Common myeloid progenitor, CD34-positive (primary cell): ENCODE data around the gene BEGAIN.

Experiments used
- CTCF ChIA-PET: fragments of 350-600 bp; sonication (Branson Sonifier 250); formaldehyde crosslinking; loops from one replicate; lab custom pipeline; 2021; ENCODE audit warnings: antibody characterized with exemption; lab: Charles Lee
- POLR2A ChIA-PET: fragments of 350-600 bp; sonication (Branson Sonifier 250); formaldehyde crosslinking; loops from one replicate; lab custom pipeline; 2021; ENCODE audit warnings: antibody characterized with exemption; lab: Charles Lee
- DNase-seq, 3 donors: peaks; one replicate each; pipeline versions ENCODE4 v3.0.0 to v3.0.0-alpha.2; 2013
- H3K27ac ChIP-seq, 2 experiments: 1 replicate in 1 of 2; 2 replicates in 1 of 2; pipeline ENCODE4 v1.7.0; 2013; ENCODE audit warnings: inconsistent platforms in 2 of 2, low read length in 2 of 2, mild to moderate bottlenecking in 2 of 2, low read depth in 1 of 2, moderate library complexity in 1 of 2; ENCODE audit not compliant: severe bottlenecking in 2 of 2, insufficient read depth in 1 of 2, poor library complexity in 1 of 2
- H3K27me3 ChIP-seq, 5 experiments: replicated peaks in 2 of 5; 1 replicate in 3 of 5; 2 replicates in 2 of 5; pipeline versions ENCODE4 v1.6.1 to v1.7.0; 2013; ENCODE audit warnings: low read length in 4 of 5, mild to moderate bottlenecking in 2 of 5, moderate library complexity in 2 of 5, inconsistent platforms in 1 of 5; ENCODE audit not compliant: insufficient read depth in 5 of 5, control insufficient read depth in 4 of 5
- H3K36me3 ChIP-seq, 4 experiments: 1 replicate in 2 of 4; 2 replicates in 2 of 4; pipeline versions ENCODE4 v1.6.1 to v1.7.0; 2013; ENCODE audit warnings: low read length in 3 of 4, control low read depth in 1 of 4, mild to moderate bottlenecking in 1 of 4; ENCODE audit not compliant: control insufficient read depth in 4 of 4, insufficient read depth in 4 of 4
- H3K4me1 ChIP-seq, 4 experiments: 1 replicate in 3 of 4; 2 replicates in 1 of 4; pipeline versions ENCODE4 v1.6.1 to v1.7.1; 2013; ENCODE audit warnings: low read length in 3 of 4, mild to moderate bottlenecking in 3 of 4, control low read depth in 1 of 4, inconsistent platforms in 1 of 4, moderate library complexity in 1 of 4; ENCODE audit not compliant: control insufficient read depth in 4 of 4, insufficient read depth in 4 of 4; ENCODE audit errors: control extremely low read depth in 1 of 4
- H3K4me3 ChIP-seq, 7 experiments: 1 replicate in 4 of 7; 2 replicates in 3 of 7; pipeline versions ENCODE4 v1.5.1 to v1.7.0; 2013; ENCODE audit warnings: mild to moderate bottlenecking in 7 of 7, low read length in 6 of 7, moderate library complexity in 6 of 7, inconsistent platforms in 2 of 7, low read depth in 2 of 7, control low read depth in 1 of 7; ENCODE audit not compliant: insufficient read depth in 4 of 7, control insufficient read depth in 1 of 7; ENCODE audit errors: extremely low read depth in 1 of 7
- H3K9me3 ChIP-seq, 5 experiments: 1 replicate in 4 of 5; 2 replicates in 1 of 5; pipeline versions ENCODE4 v1.6.1 to v1.7.1; 2013; ENCODE audit warnings: low read length in 4 of 5, mild to moderate bottlenecking in 2 of 5, inconsistent platforms in 1 of 5, low read depth in 1 of 5, moderate library complexity in 1 of 5; ENCODE audit not compliant: control insufficient read depth in 4 of 5, insufficient read depth in 2 of 5; ENCODE audit errors: control extremely low read depth in 1 of 5
- WGBS: methylation state at CpG from one replicate; pipeline ENCODE4 v1.1.5; 2013; ENCODE audit not compliant: insufficient coverage; 5-methylcytosine and 5-hydroxymethylcytosine counted together

Gene BEGAIN

DNA sequence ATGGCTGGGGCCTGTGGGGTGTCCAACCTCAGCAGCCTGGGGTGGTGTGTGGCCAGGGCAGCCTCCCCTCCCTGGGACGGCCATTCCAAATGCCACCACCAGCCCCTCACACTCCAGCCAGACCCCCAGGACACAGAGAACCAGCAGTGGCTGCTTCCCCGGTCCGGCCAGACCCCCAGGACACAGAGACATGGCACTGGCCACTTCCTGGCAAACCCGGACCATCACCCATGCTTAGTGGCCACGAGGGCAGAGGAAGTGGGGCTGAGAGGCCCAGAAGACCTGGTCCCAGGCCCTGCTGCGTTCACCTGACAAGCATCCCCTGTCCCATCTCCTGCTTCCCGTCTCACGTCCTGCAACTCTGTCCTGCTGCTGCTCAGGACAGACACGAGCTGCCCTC, 26.7 kb downstream of the BEGAIN start:
- ChIA-PET CTCF (no interaction called here), POLR2A (no interaction called here)
- Histone ChIP-seq H3K27me3 (peaks cover 0 to 7% (median 0%) of the 10 kb centered on the region in 5 experiments), H3K4me1 (no peaks in the 10 kb centered on the region), H3K9me3 (no peaks in the 10 kb centered on the region), H3K4me3 (no peak overlapping the region), H3K36me3 (no peaks in the 10 kb centered on the region), H3K27ac (no peak overlapping the region)
- DNase-seq: no peak
- 94% methylated on average over 6 of the region's 9 CpGs for WGBS

DNA sequence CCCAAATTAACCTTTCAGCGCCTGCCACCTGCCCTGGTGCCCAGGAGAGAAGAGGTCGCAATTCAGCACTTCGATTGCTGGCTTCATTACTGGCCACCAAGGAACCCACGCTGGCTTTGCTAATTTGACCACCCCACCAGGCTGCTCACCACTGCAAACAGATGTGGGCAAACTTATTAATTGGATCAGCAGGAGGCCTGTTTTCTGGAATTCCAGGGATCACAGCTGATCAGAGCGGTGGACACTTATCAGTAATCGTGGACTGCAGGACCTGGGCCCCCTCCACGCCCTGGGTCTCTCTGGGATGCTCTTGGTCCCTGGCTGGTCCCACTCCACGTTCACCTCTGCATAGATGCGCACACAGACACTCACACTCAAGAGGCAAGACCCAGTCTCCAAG, 27.8 kb downstream of the BEGAIN start:
- POLR2A ChIA-PET: no interaction called here
- CTCF ChIA-PET: no interaction called here
- no peaks in the 10 kb centered on the region for H3K36me3 ChIP-seq
- 100% methylated on average over 6 of the region's 9 CpGs for WGBS
- no peaks in the 10 kb centered on the region for H3K4me1 ChIP-seq
- no peak overlapping the region for H3K4me3 ChIP-seq
- H3K27ac ChIP-seq: no peak overlapping the region
- H3K27me3 ChIP-seq: peaks cover 0 to 5% (median 0%) of the 10 kb centered on the region in 5 experiments
- H3K9me3 ChIP-seq: no peaks in the 10 kb centered on the region
- no peak for DNase-seq

GRCh38 chr14:100558966-100559365, 28.3 kb downstream of the BEGAIN start:
- Histone ChIP-seq H3K27ac (no peak overlapping the region), H3K9me3 (no peaks in the 10 kb centered on the region), H3K36me3 (no peaks in the 10 kb centered on the region), H3K27me3 (peaks cover 0 to 5% (median 0%) of the 10 kb centered on the region in 5 experiments), H3K4me3 (no peak overlapping the region), H3K4me1 (peaks cover 0 to under 1% (median 0%) of the 10 kb centered on the region in 4 experiments)
- CTCF ChIA-PET: no interaction called here
- no peak for DNase-seq
- POLR2A ChIA-PET: no interaction called here
- WGBS: 98% methylated on average over 4 of the region's 8 CpGs

- H3K27ac ChIP-seq: no peak overlapping the region
- POLR2A ChIA-PET: no interaction called here
- H3K36me3 ChIP-seq: no peaks in the 10 kb centered on the region
- WGBS: 97% methylated on average over 11 of the region's 11 CpGs
- CTCF ChIA-PET: no interaction called here
- H3K4me3 ChIP-seq: no peak overlapping the region
- H3K9me3 ChIP-seq: no peaks in the 10 kb centered on the region
- peaks cover 0 to 1% (median 0%) of the 10 kb centered on the region in 4 experiments for H3K4me1 ChIP-seq
- no peaks in the 10 kb centered on the region for H3K27me3 ChIP-seq
- no peak for DNase-seq
Observed at GRCh38 chr14:100558226-100558625, 29.0 kb downstream of the BEGAIN start.

GRCh38 chr14:100557658-100558057, 29.6 kb downstream of the BEGAIN start:
- Histone ChIP-seq H3K27me3 (no peaks in the 10 kb centered on the region), H3K4me3 (no peak overlapping the region), H3K36me3 (no peaks in the 10 kb centered on the region), H3K4me1 (peaks cover 0 to 1% (median 0%) of the 10 kb centered on the region in 4 experiments), H3K27ac (no peak overlapping the region), H3K9me3 (no peaks in the 10 kb centered on the region)
- WGBS: 79% methylated on average over 11 of the region's 11 CpGs
- ChIA-PET CTCF (no interaction called here), POLR2A (interaction anchor here (0.7 kb wide), 1 partner anchor 297 kb away, joined by 3 read pairs; no protein-coding TSS in a partner anchor)
- no peak for DNase-seq

DNA sequence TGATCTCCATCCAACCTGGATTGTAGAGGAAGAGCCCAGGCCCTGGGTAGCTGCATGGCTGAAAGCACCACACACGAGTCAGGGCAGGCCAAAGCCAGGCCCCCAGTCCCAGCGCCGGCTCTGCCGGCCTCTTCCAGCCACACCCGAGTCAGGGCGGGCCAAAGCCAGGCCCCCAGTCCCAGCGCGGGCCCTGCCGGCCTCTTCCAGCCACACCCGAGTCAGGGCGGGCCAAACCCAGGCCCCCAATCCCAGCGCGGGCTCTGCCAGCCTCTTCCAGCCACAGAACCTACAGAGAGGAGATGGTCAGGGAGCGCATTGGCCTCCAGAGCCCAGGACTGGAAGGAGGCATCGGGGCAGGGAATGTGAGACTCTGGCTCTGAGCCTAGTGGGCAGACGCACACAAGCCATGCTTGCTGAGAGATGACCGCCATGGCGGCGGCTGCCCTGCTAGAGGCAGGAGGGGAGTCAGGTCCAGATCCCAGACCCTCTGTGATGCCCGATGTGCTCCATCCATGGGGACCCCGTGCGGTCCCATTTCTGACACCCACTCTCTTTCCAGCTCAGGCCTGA, 30.2 kb downstream of the BEGAIN start:
- WGBS: 94% methylated on average over 22 of the region's 22 CpGs
- DNase-seq: no peak
- H3K4me1 ChIP-seq: peaks cover 0 to 1% (median 0%) of the 10 kb centered on the region in 4 experiments
- no peak overlapping the region for H3K27ac ChIP-seq
- H3K27me3 ChIP-seq: no peaks in the 10 kb centered on the region
- ChIA-PET POLR2A (interaction anchor here (0.7 kb wide), 1 partner anchor 297 kb away, joined by 3 read pairs; no protein-coding TSS in a partner anchor), CTCF (no interaction called here)
- H3K36me3 ChIP-seq: no peaks in the 10 kb centered on the region
- no peaks in the 10 kb centered on the region for H3K9me3 ChIP-seq
- H3K4me3 ChIP-seq: no peak overlapping the region

- ChIA-PET CTCF (no interaction called here), POLR2A (no interaction called here)
- H3K36me3 ChIP-seq: no peaks in the 10 kb centered on the region
- no peaks in the 10 kb centered on the region for H3K27me3 ChIP-seq
- 91% methylated on average over 7 of the region's 12 CpGs for WGBS
- H3K4me1 ChIP-seq: peaks cover 0 to 1% (median 0%) of the 10 kb centered on the region in 4 experiments
- H3K9me3 ChIP-seq: no peaks in the 10 kb centered on the region
- no peak for DNase-seq
- H3K4me3 ChIP-seq: no peak overlapping the region
- no peak overlapping the region for H3K27ac ChIP-seq
Observed at GRCh38 chr14:100556140-100556475, 31.1 kb downstream of the BEGAIN start.
